ENCODE data around the gene OR52I1.

Gene OR52I1

DNA sequence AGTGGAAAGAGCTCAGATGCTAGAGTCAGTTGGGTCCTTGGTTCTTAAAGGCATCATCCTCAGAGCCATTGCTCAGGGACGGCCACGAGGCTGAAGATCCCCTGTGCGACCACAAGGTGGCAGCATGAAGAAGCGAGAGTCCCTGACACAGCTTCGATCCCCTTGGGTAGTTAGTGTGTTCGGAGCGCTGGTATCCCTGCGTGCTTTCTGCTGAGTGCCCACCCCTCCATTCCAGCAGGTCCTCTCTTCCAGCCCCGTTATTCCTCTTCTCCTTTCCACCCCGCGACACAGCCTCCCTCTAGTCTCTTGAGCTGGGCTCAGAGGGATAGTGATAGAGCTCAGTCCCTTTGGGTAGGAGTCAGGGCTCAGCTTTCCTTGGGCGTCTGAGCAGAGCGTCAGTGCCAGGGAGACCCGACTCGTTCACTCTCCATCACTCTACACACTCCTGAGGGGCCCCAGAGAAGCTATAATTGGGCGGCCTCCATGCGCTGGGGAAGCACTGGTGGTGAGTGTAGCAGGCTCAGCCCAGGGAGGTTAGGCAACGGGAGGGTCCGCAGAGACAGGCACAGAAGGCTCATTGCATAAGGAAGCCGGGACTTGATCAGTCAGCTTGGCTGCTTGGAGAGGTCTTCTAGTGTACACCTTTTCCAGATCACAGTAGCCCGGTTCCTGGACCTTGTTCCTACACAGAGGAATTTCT, 43.3 kb downstream of the OR52I1 start, which contains the start of gene OR51D1:
Gene OR51D1 (plus strand): TSS at position 516 of the 700 bp plus-strand sequence. CDS start 2,314 bp downstream, outside the sequence.
- peak within 1 kb of the TSS; percentile 37 for H3K4me3 ChIP-seq (ENCODE audit: low read length)
- DNase-seq (ENCODE audit: low read depth), result peak; percentile 61
- TF ChIP-seq, protein P1, sequence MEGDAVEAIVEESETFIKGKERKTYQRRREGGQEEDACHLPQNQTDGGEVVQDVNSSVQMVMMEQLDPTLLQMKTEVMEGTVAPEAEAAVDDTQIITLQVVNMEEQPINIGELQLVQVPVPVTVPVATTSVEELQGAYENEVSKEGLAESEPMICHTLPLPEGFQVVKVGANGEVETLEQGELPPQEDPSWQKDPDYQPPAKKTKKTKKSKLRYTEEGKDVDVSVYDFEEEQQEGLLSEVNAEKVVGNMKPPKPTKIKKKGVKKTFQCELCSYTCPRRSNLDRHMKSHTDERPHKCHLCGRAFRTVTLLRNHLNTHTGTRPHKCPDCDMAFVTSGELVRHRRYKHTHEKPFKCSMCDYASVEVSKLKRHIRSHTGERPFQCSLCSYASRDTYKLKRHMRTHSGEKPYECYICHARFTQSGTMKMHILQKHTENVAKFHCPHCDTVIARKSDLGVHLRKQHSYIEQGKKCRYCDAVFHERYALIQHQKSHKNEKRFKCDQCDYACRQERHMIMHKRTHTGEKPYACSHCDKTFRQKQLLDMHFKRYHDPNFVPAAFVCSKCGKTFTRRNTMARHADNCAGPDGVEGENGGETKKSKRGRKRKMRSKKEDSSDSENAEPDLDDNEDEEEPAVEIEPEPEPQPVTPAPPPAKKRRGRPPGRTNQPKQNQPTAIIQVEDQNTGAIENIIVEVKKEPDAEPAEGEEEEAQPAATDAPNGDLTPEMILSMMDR (conservative IDR thresholded peaks at IDR 0.05; ENCODE audit: low read length), result peak; percentile 97

DNA sequence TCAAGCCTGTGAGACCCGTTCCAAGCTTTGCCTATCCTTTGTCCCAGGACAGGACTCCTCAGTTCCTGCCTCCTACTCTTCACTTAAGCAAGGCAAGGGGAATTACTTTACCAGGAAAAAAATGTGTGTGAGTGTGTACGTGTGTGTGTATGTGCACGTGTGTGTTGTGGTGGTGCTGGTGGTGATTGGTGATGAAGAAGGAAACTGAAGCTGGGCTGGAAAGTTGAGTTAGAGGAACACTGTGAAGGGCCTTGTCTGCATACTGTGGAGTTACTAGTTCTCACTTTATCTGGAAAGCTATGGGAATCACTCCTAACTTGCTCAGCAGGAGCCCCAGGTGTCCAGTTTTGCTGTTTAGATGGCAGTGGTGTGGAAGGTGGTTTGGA, 43.8 kb downstream of the OR52I1 start:
- no peak overlapping the region for H3K4me3 ChIP-seq (ENCODE audit: low read length)
- TF ChIP-seq, protein P1 (conservative IDR thresholded peaks at IDR 0.05; ENCODE audit: low read length), result no peak
- no peak for DNase-seq (ENCODE audit: low read depth)

DNA sequence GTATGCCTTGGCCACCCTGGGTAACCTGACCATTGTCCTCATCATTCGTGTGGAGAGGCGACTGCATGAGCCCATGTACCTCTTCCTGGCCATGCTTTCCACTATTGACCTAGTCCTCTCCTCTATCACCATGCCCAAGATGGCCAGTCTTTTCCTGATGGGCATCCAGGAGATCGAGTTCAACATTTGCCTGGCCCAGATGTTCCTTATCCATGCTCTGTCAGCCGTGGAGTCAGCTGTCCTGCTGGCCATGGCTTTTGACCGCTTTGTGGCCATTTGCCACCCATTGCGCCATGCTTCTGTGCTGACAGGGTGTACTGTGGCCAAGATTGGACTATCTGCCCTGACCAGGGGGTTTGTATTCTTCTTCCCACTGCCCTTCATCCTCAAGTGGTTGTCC, 46.1 kb downstream of the OR52I1 start:
- TF ChIP-seq, protein P1 (conservative IDR thresholded peaks at IDR 0.05; ENCODE audit: low read length), result no peak
- no peak for DNase-seq (ENCODE audit: low read depth)
- no peak overlapping the region for H3K4me3 ChIP-seq (ENCODE audit: low read length)

DNA sequence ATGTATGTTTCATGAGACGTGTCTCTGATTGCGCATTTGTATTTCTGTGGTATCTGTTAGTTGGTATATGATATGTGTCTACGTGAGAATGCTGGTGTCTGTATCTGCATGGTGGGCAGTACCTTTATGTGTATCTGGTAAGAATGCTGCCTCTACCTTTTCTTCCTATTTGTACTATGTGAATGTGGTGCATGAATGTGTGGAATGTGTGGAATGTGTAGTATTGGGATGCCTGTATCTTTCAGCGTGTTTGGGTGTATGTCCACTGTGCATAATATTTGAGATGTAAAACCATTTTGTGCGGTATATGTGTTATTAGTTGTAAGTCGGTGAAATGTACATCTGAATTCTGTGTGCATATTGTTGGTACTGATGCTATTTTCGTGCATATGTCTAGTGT, 47.7 kb downstream of the OR52I1 start:
- no peak overlapping the region for H3K4me3 ChIP-seq (ENCODE audit: low read length)
- TF ChIP-seq, protein P1 (conservative IDR thresholded peaks at IDR 0.05; ENCODE audit: low read length), result no peak
- no peak for DNase-seq (ENCODE audit: low read depth)

DNA sequence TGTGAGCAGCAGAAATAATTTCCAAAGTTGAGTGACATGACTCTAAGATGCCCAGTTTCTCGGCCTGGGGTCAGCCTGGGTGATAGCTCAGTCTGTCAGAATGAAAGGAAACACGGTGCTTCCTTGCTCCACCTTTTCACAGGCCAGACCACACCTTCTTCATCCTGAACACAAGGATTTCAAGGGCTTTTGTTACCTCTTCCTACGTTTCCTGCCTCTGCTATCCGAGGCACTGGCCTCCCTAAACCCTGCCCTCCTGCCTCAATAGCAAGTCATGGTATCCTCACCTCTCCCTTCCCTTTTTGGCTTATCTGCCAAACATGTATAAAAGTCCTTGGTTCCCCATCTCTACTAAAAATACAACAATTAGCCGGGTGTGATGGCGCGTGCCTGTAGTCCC, 48.2 kb downstream of the OR52I1 start:
- TF ChIP-seq, protein P1 (conservative IDR thresholded peaks at IDR 0.05; ENCODE audit: low read length), result no peak

DNA sequence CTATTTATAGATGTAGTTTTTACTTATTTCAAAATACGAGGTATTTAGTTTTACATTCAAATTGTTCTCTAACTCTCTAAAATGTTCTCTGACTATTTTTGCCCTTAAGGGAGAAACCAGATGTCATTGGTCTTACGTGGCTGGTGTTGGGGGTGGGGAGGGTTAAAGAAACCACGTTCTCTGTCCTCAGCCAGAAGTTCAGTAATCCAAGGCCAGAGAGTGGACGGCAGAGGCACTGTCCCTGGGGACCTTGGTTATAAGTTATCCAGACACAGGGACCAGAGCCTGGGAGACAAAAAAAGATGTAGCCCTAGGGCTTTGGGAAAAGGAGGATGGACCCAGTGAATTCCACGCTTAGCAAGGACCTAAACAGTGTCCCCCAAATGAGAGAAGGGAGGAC, 49.2 kb downstream of the OR52I1 start:
- DNase-seq (ENCODE audit: low read depth), result peak; percentile 21
- H3K4me3 ChIP-seq (ENCODE audit: low read length), result no peak overlapping the region
- TF ChIP-seq, protein P1 (conservative IDR thresholded peaks at IDR 0.05; ENCODE audit: low read length), result no peak

More for the DNA sequence above, 48.2 kb downstream of the OR52I1 start:
- no peak for DNase-seq (ENCODE audit: low read depth)
- H3K4me3 ChIP-seq (ENCODE audit: low read length), result no peak overlapping the region

DNA sequence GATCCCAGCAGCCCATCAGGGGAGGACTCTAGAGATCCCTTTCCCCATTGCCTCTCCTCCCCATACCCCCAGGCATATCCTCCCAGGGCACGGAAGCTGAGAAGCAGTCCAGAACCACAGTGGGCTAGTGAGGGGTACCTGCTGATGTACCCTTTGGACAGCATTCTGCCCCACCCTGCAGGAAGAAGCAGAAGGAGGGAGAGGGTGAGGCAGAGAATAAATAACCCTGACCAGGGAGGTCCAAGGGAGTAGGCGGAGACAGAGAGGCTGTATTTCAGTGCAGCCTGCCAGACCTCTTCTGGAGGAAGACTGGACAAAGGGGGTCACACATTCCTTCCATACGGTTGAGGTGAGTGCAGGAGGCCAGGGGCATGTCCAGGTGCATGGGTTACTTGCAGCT, 49.8 kb downstream of the OR52I1 start, which contains the start of gene OR51E1:
Gene OR51E1 (plus strand): TSS at position 301 of the 400 bp plus-strand sequence. CDS start 8,545 bp downstream, outside the sequence.
- no peak within 1 kb of the TSS for H3K4me3 ChIP-seq (ENCODE audit: low read length)
- TF ChIP-seq, protein P1 (conservative IDR thresholded peaks at IDR 0.05; ENCODE audit: low read length), result no peak
- no peak for DNase-seq (ENCODE audit: low read depth)

Measured in AG10803 (cell line).